ENCODE data around the gene CCN2. TPM values are rescaled to one million over a fixed set of nuclear protein-coding genes. Genes with fewer than 3 reads are reported as not detected.
A peak's percentile ranks its signal among the peaks of the same experiment; 100 is the strongest.
"Not testable (repeated sequence)": the region's sequence is repeated elsewhere in the genome, so short reads cannot be mapped to it uniquely, and the experiment has no call there.

CCN2 gene
- polyA plus RNA-seq, 2 of the 4 experiments (the other 2 are of a cell fraction): 32.0 to 103 TPM

DNA sequence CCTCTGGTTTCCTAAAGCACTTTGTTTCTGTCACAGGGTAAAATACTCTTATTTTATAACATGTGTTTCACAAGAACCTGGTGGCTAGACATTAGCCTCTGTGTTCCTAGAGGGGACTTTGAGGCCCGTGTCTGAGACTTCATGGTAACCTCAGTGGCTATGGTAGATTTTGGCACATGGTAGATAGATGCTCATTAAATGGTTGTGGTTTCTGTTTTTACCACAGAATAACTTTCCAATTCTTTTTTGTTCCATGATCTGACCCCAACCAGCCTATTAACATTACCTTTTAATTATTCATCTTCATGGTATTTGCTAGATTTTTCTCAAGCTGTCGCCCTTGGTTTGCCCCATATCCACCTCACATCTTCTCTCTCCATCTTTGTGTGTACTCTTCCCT lies 34.3 kb downstream of the CCN2 start:
- 15% methylated on average over 2 of the region's 2 CpGs for WGBS (ENCODE audit: missing lambda C conversion rate)
- ChIA-PET POLR2A (no interaction called here), CTCF (interaction anchor here (2.1 to 4.1 kb wide), 6 partner anchors 9 to 384 kb away, joined by 4 to 32 read pairs (median 14); no protein-coding TSS in a partner anchor)
- TF ChIP-seq SMC3 (IDR thresholded peaks at IDR 0.05) (no peak), MAZ (IDR thresholded peaks at IDR 0.05; ENCODE audit: borderline replicate concordance, low read depth, low read length) (no peak), POLR2A (IDR thresholded peaks at IDR 0.05; ENCODE audit: low read length) (no peak), KDM1A (IDR thresholded peaks at IDR 0.05; ENCODE audit: low read depth) (no peak)
- Histone ChIP-seq H3K27ac (no peak overlapping the region), H3K4me2 (no peak overlapping the region), H3K4me3 (no peak overlapping the region), H3K4me1 (no peaks in the 10 kb centered on the region), H3K9me3 (no peaks in the 10 kb centered on the region)
- FAIRE-seq (no peak), ATAC-seq (no peak), DNase-seq (ENCODE audit: low read depth in 1 of 2, low spot score in 1 of 2) (no peak)

DNA sequence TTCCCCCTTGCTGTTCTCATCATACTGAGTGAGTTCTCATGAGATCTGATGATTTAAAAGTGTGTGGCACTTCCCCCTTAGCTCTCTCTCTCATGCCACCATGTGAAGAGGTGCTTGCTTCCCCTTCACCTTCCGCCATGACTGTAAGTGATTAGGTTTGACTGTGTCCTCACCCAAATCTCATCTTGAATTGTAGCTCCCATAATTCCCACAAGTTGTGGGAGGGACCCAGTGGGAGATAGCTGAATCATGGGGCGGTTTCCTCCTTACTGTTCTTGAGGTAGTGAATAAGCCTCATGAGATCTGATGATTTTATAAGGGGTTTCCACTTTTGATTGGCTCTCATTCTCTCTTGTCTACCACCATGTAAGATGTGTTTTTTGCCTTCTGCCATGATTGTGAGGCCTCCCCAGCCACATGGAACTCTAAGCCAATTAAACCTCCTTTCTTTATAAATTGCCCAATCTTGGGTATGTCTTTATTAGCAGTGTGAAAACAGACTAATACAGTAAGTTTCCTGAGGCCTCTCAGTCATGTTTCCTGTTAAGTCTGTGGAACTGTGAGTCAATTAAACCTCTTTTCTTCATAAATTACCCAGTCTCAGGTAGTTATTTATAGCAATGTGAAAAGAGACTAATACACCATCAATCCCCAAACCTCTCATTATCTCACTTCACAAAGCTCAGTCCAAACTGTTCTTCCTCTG lies 34.9 kb downstream of the CCN2 start:
- H3K4me2 ChIP-seq; H3K4me1 ChIP-seq; FAIRE-seq; ATAC-seq; H3K4me3 ChIP-seq; DNase-seq (ENCODE audit: low read depth in 1 of 2, low spot score in 1 of 2); H3K9me3 ChIP-seq; H3K27ac ChIP-seq: not testable (repeated sequence)
- ChIA-PET CTCF (interaction anchor here (0.8 to 4.1 kb wide), 18 partner anchors 9 to 568 kb away, joined by 3 to 32 read pairs (median 6); no protein-coding TSS in a partner anchor), POLR2A (interaction anchor here (0.6 kb wide), 1 partner anchor 31 kb away, joined by 3 read pairs; no protein-coding TSS in a partner anchor)
- WGBS (ENCODE audit: missing lambda C conversion rate): 95% methylated on average over 2 of the region's 2 CpGs

DNA sequence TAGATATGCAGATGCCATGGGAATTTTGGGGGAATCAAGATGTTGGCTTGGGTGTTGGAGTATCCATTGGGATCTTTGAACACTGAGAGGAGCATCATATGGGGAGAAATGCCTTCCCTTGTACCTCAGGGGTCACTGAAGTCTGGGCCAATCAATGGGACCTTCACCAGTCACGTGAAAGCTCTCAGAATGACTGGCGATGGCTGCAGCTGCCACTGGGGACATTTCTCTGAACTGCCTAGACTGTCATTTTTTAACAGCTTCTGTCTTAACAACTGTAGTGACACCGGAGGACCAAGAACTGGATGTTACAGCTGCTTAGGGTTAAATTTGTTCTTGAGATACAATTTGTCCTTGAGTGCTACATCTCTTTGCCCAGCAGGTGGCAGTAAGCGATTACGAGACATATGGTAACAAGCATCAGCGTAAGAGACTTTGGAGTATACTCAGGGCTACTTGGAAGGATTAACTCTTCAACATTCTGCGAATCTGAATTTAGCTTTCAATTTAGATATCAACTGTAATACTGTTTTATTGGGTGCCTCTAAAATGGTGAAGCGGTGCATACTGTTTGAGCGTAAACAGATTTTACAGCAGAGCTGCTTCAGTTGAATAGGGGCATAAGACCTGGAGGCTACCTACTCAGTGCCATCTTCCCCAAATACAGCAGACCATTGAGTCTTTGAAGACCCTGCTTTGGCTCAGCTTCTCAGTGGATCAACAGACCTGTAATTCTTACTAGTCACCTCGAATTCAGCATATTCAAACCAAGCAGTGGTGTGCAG lies 36.0 kb downstream of the CCN2 start:
- Histone ChIP-seq H3K4me3 (no peak overlapping the region), H3K4me2 (peak overlapping the region; percentile 56), H3K9me3 (no peaks in the 10 kb centered on the region), H3K4me1 (no peaks in the 10 kb centered on the region), H3K27ac (no peak overlapping the region)
- CTCF ChIA-PET: interaction anchor here (0.6 to 4.1 kb wide), 56 partner anchors 8 to 883 kb away, joined by 3 to 32 read pairs (median 4); partner anchors contain the start of genes CCN2 and SLC18B1
- ATAC-seq: peak; percentile 78 to 89
- TF ChIP-seq ZNF302 (CRISPR knock-in tag; IDR thresholded peaks at IDR 0.05): no peak
- peak; percentile 60 for TF ChIP-seq SMC3 (IDR thresholded peaks at IDR 0.05)
- TF ChIP-seq PHF8 (IDR thresholded peaks at IDR 0.05; ENCODE audit: borderline replicate concordance, low read depth): no peak
- TF ChIP-seq GATA3 (IDR thresholded peaks at IDR 0.05; ENCODE audit: borderline replicate concordance): no peak
- no peak for TF ChIP-seq HOXB13 (CRISPR knock-in tag; IDR thresholded peaks at IDR 0.05; ENCODE audit: low read depth)
- TF ChIP-seq CEBPB (IDR thresholded peaks at IDR 0.05): no peak
- TF ChIP-seq ZC3H11A (IDR thresholded peaks at IDR 0.05): no peak
- 0 out of 2 replicates have a peak, but pooled peaks have one; percentile 40 for TF ChIP-seq KDM5A (IDR thresholded peaks at IDR 0.05)
- TF ChIP-seq NFE2L2 (conservative IDR thresholded peaks at IDR 0.05; ENCODE audit: low read length): no peak
- TF ChIP-seq CBX8 (IDR thresholded peaks at IDR 0.05): no peak
- TF ChIP-seq, protein P1, sequence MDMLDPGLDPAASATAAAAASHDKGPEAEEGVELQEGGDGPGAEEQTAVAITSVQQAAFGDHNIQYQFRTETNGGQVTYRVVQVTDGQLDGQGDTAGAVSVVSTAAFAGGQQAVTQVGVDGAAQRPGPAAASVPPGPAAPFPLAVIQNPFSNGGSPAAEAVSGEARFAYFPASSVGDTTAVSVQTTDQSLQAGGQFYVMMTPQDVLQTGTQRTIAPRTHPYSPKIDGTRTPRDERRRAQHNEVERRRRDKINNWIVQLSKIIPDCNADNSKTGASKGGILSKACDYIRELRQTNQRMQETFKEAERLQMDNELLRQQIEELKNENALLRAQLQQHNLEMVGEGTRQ (IDR thresholded peaks at IDR 0.05): no peak
- no peak for TF ChIP-seq TFCP2L1 (CRISPR knock-in tag; IDR thresholded peaks at IDR 0.05)
- no peak for TF ChIP-seq BHLHE40 (IDR thresholded peaks at IDR 0.05; ENCODE audit: low read depth, low read length)
- peak; percentile 68 to 80 for TF ChIP-seq RAD21 (conservative IDR thresholded peaks at IDR 0.05 in 1 of 2, IDR thresholded peaks at IDR 0.05 in 1 of 2)
- TF ChIP-seq, protein P2, sequence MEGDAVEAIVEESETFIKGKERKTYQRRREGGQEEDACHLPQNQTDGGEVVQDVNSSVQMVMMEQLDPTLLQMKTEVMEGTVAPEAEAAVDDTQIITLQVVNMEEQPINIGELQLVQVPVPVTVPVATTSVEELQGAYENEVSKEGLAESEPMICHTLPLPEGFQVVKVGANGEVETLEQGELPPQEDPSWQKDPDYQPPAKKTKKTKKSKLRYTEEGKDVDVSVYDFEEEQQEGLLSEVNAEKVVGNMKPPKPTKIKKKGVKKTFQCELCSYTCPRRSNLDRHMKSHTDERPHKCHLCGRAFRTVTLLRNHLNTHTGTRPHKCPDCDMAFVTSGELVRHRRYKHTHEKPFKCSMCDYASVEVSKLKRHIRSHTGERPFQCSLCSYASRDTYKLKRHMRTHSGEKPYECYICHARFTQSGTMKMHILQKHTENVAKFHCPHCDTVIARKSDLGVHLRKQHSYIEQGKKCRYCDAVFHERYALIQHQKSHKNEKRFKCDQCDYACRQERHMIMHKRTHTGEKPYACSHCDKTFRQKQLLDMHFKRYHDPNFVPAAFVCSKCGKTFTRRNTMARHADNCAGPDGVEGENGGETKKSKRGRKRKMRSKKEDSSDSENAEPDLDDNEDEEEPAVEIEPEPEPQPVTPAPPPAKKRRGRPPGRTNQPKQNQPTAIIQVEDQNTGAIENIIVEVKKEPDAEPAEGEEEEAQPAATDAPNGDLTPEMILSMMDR (IDR thresholded peaks at IDR 0.05): peak; percentile 76
- no peak for TF ChIP-seq HEYL (CRISPR knock-in tag; IDR thresholded peaks at IDR 0.05)
- no peak for TF ChIP-seq HOXA7 (CRISPR knock-in tag; IDR thresholded peaks at IDR 0.05)
- no peak for TF ChIP-seq RNF2 (IDR thresholded peaks at IDR 0.05; ENCODE audit: borderline replicate concordance, low read depth)
- TF ChIP-seq, protein P3, sequence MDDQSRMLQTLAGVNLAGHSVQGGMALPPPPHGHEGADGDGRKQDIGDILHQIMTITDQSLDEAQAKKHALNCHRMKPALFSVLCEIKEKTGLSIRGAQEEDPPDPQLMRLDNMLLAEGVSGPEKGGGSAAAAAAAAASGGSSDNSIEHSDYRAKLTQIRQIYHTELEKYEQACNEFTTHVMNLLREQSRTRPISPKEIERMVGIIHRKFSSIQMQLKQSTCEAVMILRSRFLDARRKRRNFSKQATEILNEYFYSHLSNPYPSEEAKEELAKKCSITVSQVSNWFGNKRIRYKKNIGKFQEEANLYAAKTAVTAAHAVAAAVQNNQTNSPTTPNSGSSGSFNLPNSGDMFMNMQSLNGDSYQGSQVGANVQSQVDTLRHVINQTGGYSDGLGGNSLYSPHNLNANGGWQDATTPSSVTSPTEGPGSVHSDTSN (IDR thresholded peaks at IDR 0.05): no peak
- no peak for FAIRE-seq
- WGBS (ENCODE audit: missing lambda C conversion rate): 18% methylated on average over 10 of the region's 10 CpGs
- POLR2A ChIA-PET: interaction anchor here (0.6 kb wide), 1 partner anchor 32 kb away, joined by 3 read pairs; no protein-coding TSS in a partner anchor
- DNase-seq (ENCODE audit: low read depth in 1 of 2, low spot score in 1 of 2): peak; percentile 29 to 71

Measured in A549 (cell line).